K562 (cell line): ENCODE results near the gene DLAT. TPM values are rescaled to one million over a fixed set of nuclear protein-coding genes. Genes with fewer than 3 reads are reported as not detected.

Experiments used
- ARNT ChIP-seq, 2 experiments: fragments of 450-650 bp; IDR thresholded peaks; 2 replicates each; pipeline ENCODE4 v1.6.1; 2016; ENCODE audit warnings: mild to moderate bottlenecking in 1 of 2
- BHLHE40 ChIP-seq: IDR thresholded peaks from 2 replicates; pipeline ENCODE4 v1.6.1; 2011; ENCODE audit warnings: low read length, improper control_type of control experiment
- CC2D1A ChIP-seq: fragments of 450-650 bp; IDR thresholded peaks from 2 replicates; pipeline ENCODE4 v1.6.1; 2017; ENCODE audit warnings: mild to moderate bottlenecking
- CTCF ChIP-seq, 3 experiments: IDR thresholded peaks in 2 of 3; conservative IDR thresholded peaks in 1 of 3; 2 replicates each; pipeline ENCODE4 v1.5.1; 2011 to 2012; ENCODE audit warnings: low read length in 3 of 3, mild to moderate bottlenecking in 3 of 3, control low read depth in 2 of 3, improper control_type of control experiment in 1 of 3, inconsistent platforms in 1 of 3, low read depth in 1 of 3, mixed read lengths in 1 of 3, moderate library complexity in 1 of 3; ENCODE audit not compliant: insufficient read depth in 2 of 3
- ETV1 ChIP-seq: fragments of 450-650 bp; conservative IDR thresholded peaks from 2 replicates; pipeline ENCODE4 v1.6.1; 2016; ENCODE audit warnings: missing genetic modification characterization, control low read depth, low read depth, missing compliant biosample characterization
- FOXO4 ChIP-seq: fragments of 450-650 bp; formaldehyde crosslinking; IDR thresholded peaks from 2 replicates; pipeline ENCODE4 v1.4.0; 2020; ENCODE audit warnings: mild to moderate bottlenecking, moderate library complexity
- GATAD2B ChIP-seq: fragments of 450-650 bp; IDR thresholded peaks from 2 replicates; pipeline ENCODE4 v1.6.1; 2017; ENCODE audit warnings: mild to moderate bottlenecking, borderline replicate concordance
- KDM1A ChIP-seq, 2 experiments: fragments of 450-650 bp; IDR thresholded peaks; 2 replicates each; pipeline ENCODE4 v1.6.1; 2016; ENCODE audit warnings: mild to moderate bottlenecking in 2 of 2
- NFIX ChIP-seq: fragments of 250-450 bp; sonication (Bioruptor Pico); IDR thresholded peaks from 2 replicates; pipeline ENCODE4 v1.4.0; 2020; ENCODE audit warnings: low read depth, mild to moderate bottlenecking, moderate library complexity
- NFRKB ChIP-seq: fragments of 450-650 bp; IDR thresholded peaks from 2 replicates; pipeline ENCODE4 v1.6.1; 2016; ENCODE audit warnings: low read depth
- NR3C1 ChIP-seq: sonication (generic); formaldehyde crosslinking; IDR thresholded peaks from 2 replicates; pipeline ENCODE4 v1.8.1; 2022; ENCODE audit warnings: missing genetic modification reagents
- SMARCC2 ChIP-seq: fragments of 450-650 bp; IDR thresholded peaks from 2 replicates; pipeline ENCODE4 v1.6.1; 2017; ENCODE audit warnings: antibody characterized with exemption, moderate library complexity, mild to moderate bottlenecking, low read depth
- SRSF3 ChIP-seq: fragments of 200-400 bp; formaldehyde crosslinking; IDR thresholded peaks from 2 replicates; pipeline ENCODE4 v1.6.1; 2016; ENCODE audit warnings: mild to moderate bottlenecking, low read length, moderate library complexity; ENCODE audit not compliant: insufficient read depth
- TAL1 ChIP-seq: fragments of 450-650 bp; IDR thresholded peaks from 2 replicates; pipeline ENCODE4 v1.6.1; 2016; ENCODE audit warnings: mild to moderate bottlenecking
- TBL1XR1 ChIP-seq, 2 experiments: IDR thresholded peaks; 2 replicates each; pipeline ENCODE4 v1.6.1; 2012; ENCODE audit warnings: improper control_type of control experiment in 2 of 2, low read length in 2 of 2, mild to moderate bottlenecking in 1 of 2
- TEAD4 ChIP-seq, 2 experiments: sonication (generic) in 1 of 2; formaldehyde crosslinking in 1 of 2; IDR thresholded peaks; 2 replicates each; pipeline versions ENCODE4 v1.6.1 to v1.8.0; 2012 to 2022; ENCODE audit warnings: borderline replicate concordance in 1 of 2, inconsistent platforms in 1 of 2, low read length in 1 of 2, mild to moderate bottlenecking in 1 of 2, missing genetic modification reagents in 1 of 2
- ZNF217 ChIP-seq: sonication (generic); formaldehyde crosslinking; IDR thresholded peaks from 2 replicates; pipeline ENCODE4 v1.8.0; 2022; ENCODE audit warnings: mild to moderate bottlenecking, missing genetic modification reagents
- ZNF347 ChIP-seq: fragments of 450-650 bp; formaldehyde crosslinking; IDR thresholded peaks from 2 replicates; pipeline ENCODE4 v1.4.0; 2020; ENCODE audit warnings: low read depth, mild to moderate bottlenecking, moderate library complexity
- ZNF354B ChIP-seq: fragments of 250-450 bp; sonication (Bioruptor Pico); IDR thresholded peaks from 2 replicates; pipeline ENCODE4 v1.4.0; 2020
- ZNF444 ChIP-seq: fragments of 250-450 bp; sonication (Bioruptor Pico); IDR thresholded peaks from 2 replicates; pipeline ENCODE4 v1.4.0; 2020; ENCODE audit warnings: mild to moderate bottlenecking, moderate library complexity
- ZNF764 ChIP-seq: fragments of 250-450 bp; sonication (Bioruptor Pico); IDR thresholded peaks from 2 replicates; pipeline ENCODE4 v1.4.0; 2020; ENCODE audit warnings: low read depth, mild to moderate bottlenecking, moderate library complexity
- polyA plus RNA-seq, 8 experiments: library from polyadenylated mRNA; depleted of rRNA in 4 of 8; stranded (reverse) in 5 of 8; unstranded in 3 of 8; fragments of >200 nt; fragmentation: Nextera tagmentation in 2 of 8; fragmentation: Illumina TruSeq in 1 of 8; extraction: Ambion mirVana in 2 of 8; extraction: Trizol in 1 of 8; gene quantifications; 2 replicates each; pipeline versions ENCODE4 v1.2.1 to v1.2.3, GENCODE V29; 2011 to 2014; ENCODE audit warnings: inconsistent platforms in 1 of 8, missing spikeins in 1 of 8
- total RNA-seq, 7 experiments: library from RNA; depleted of rRNA in 6 of 7; stranded (reverse); fragments of >200 nt in 6 of 7; fragmentation: Illumina TruSeq in 2 of 7; extraction: Trizol in 2 of 7; gene quantifications; 2 replicates each; pipeline versions ENCODE4 v1.2.1 to v1.2.3, GENCODE V29; 2011 to 2021; ENCODE audit warnings: low replicate concordance in 1 of 7
- TF ChIP-seq, protein P1 (sequence below), 2 experiments: fragments of 150-350 bp in 1 of 2; IDR thresholded peaks; 2 replicates each; pipeline ENCODE4 v1.6.1; 2012 to 2016; ENCODE audit warnings: low read depth in 2 of 2, low read length in 2 of 2, mild to moderate bottlenecking in 1 of 2, moderate library complexity in 1 of 2
- TF ChIP-seq, protein P2 (sequence below): sonication (generic); formaldehyde crosslinking; IDR thresholded peaks from 2 replicates; pipeline ENCODE4 v1.8.0; 2022; ENCODE audit warnings: mild to moderate bottlenecking, missing genetic modification reagents

Gene DLAT
- total and polyA plus RNA-seq, 9 of the 15 experiments (the other 6 are each of a cell fraction or from before 2014, with no cell fraction given) = 41.7 to 152 (median 105) TPM

DNA sequence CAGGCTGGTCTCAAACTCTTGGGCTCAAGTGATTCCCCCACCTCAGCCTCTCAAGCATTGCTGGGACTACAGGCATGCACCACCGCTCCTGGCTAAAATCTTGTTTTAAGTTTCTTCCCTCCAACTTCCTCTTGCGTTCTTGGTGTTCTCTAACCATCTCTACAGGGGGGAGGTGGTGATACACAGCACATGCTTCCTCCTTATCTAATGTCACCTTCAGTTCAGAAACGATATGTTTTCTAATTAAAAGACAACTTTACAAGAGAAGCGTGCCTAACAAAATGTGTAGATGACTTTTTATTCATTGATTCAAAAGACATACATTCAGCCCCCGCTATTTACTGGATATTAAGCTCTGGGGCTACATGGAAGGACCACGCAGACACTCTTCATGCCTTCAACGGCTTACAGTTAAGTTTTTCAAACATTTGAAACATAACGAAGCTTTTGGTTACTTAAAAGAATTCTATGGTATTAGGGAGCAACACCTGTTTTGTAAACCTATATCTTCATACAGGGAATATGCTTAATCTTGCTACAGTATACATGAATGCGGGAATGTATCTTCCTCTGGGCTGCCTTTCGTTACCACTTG is 933 bp upstream of the DLAT start (continued):
- peak; percentile 16 for TF ChIP-seq TAL1
- TF ChIP-seq, protein P1, sequence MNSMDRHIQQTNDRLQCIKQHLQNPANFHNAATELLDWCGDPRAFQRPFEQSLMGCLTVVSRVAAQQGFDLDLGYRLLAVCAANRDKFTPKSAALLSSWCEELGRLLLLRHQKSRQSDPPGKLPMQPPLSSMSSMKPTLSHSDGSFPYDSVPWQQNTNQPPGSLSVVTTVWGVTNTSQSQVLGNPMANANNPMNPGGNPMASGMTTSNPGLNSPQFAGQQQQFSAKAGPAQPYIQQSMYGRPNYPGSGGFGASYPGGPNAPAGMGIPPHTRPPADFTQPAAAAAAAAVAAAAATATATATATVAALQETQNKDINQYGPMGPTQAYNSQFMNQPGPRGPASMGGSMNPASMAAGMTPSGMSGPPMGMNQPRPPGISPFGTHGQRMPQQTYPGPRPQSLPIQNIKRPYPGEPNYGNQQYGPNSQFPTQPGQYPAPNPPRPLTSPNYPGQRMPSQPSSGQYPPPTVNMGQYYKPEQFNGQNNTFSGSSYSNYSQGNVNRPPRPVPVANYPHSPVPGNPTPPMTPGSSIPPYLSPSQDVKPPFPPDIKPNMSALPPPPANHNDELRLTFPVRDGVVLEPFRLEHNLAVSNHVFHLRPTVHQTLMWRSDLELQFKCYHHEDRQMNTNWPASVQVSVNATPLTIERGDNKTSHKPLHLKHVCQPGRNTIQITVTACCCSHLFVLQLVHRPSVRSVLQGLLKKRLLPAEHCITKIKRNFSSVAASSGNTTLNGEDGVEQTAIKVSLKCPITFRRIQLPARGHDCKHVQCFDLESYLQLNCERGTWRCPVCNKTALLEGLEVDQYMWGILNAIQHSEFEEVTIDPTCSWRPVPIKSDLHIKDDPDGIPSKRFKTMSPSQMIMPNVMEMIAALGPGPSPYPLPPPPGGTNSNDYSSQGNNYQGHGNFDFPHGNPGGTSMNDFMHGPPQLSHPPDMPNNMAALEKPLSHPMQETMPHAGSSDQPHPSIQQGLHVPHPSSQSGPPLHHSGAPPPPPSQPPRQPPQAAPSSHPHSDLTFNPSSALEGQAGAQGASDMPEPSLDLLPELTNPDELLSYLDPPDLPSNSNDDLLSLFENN (IDR thresholded peaks at IDR 0.05; ENCODE audit: low read depth in 2 of 2, low read length in 2 of 2) = no peak
- peak; percentile 51; the same call in 1 of the 2 replicates for TF ChIP-seq BHLHE40
- TF ChIP-seq TEAD4 (IDR thresholded peaks at IDR 0.05; ENCODE audit: low read length) = peak; percentile 59
- no peak for TF ChIP-seq TEAD4 (CRISPR knock-in tag; IDR thresholded peaks at IDR 0.05; ENCODE audit: borderline replicate concordance)
- no peak for TF ChIP-seq CTCF (IDR thresholded peaks at IDR 0.05 in 2 of 3, conservative IDR thresholded peaks at IDR 0.05 in 1 of 3; ENCODE audit: insufficient read depth in 2 of 3, low read depth in 1 of 3, low read length in 3 of 3)
- no peak for TF ChIP-seq ZNF347 (CRISPR knock-in tag)
- TF ChIP-seq GATAD2B = peak; percentile 50; the same call in 1 of the 2 replicates
- TF ChIP-seq SRSF3 = no peak
- TF ChIP-seq ARNT (IDR thresholded peaks at IDR 0.05) = no peak
- 0 out of 2 replicates have a peak, but pooled peaks have one; percentile 11 for TF ChIP-seq SMARCC2
- no peak for TF ChIP-seq ETV1 (tag)
- TF ChIP-seq TBL1XR1 (IDR thresholded peaks at IDR 0.05; ENCODE audit: low read length in 2 of 2) = no peak
- TF ChIP-seq KDM1A (IDR thresholded peaks at IDR 0.05) = 0 out of 4 replicates have a peak, but pooled peaks of 1 of the 2 experiments have one; percentile 11
- no peak for TF ChIP-seq NR3C1 (CRISPR knock-in tag)
- no peak for TF ChIP-seq ZNF764 (CRISPR knock-in tag)
- TF ChIP-seq CC2D1A = no peak
- no peak for TF ChIP-seq NFIX (CRISPR knock-in tag)
- TF ChIP-seq NFRKB = no peak
- TF ChIP-seq, protein P2, sequence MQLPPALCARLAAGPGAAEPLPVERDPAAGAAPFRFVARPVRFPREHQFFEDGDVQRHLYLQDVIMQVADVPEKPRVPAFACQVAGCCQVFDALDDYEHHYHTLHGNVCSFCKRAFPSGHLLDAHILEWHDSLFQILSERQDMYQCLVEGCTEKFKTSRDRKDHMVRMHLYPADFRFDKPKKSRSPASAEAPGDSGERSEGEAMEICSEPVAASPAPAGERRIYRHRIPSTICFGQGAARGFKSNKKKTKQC = no peak
- TF ChIP-seq ZNF217 (CRISPR knock-in tag) = no peak
- TF ChIP-seq ZNF444 = no peak
- TF ChIP-seq ZNF354B (CRISPR knock-in tag) = no peak
- no peak for TF ChIP-seq FOXO4 (CRISPR knock-in tag)
